HG03108 (cell line): ENCODE data around the gene FAM25C.
"Not testable (repeated sequence)": the region's sequence is repeated elsewhere in the genome, so short reads cannot be mapped to it uniquely, and the experiment has no call there.

Experiments
- ATAC-seq: cut with Tn5 transposase; IDR thresholded peaks from one replicate; pipeline ENCODE4 v1.9.1; 2021; ENCODE audit warnings: moderate library complexity; ENCODE audit not compliant: unreplicated experiment

FAM25C gene

GRCh38 chr10:47999691-48000090, at the start of gene FAM25C:
Gene FAM25C (minus strand): TSS chr10:47999791. CDS start chr10:47999765, 26 bp downstream.
- not testable (repeated sequence) for ATAC-seq

GRCh38 chr10:48044557-48044956, 45.0 kb upstream of the FAM25C start:
- ATAC-seq: not testable (repeated sequence)

GRCh38 chr10:48031390-48031789, 31.8 kb upstream of the FAM25C start:
- ATAC-seq: not testable (repeated sequence)

- ATAC-seq: not testable (repeated sequence)
Measured at GRCh38 chr10:48002306-48002705, 2.7 kb upstream of the FAM25C start.

- ATAC-seq: not testable (repeated sequence)
Measured at GRCh38 chr10:47994045-47994444, 5.5 kb downstream of the FAM25C start.

GRCh38 chr10:47992560-47992959, 7.0 kb downstream of the FAM25C start:
- not testable (repeated sequence) for ATAC-seq

- ATAC-seq: not testable (repeated sequence)
Measured at GRCh38 chr10:47991706-47992105, 7.9 kb downstream of the FAM25C start.

GRCh38 chr10:47990097-47990496, 9.5 kb downstream of the FAM25C start:
- ATAC-seq: not testable (repeated sequence)

GRCh38 chr10:47989542-47989950, 10.0 kb downstream of the FAM25C start:
- not testable (repeated sequence) for ATAC-seq

GRCh38 chr10:47988718-47989541, 10.7 kb downstream of the FAM25C start:
- not testable (repeated sequence) for ATAC-seq

GRCh38 chr10:47987952-47988351, 11.6 kb downstream of the FAM25C start:
- not testable (repeated sequence) for ATAC-seq

- ATAC-seq: not testable (repeated sequence)
Measured at GRCh38 chr10:47986413-47987230, 13.0 kb downstream of the FAM25C start.

- ATAC-seq: not testable (repeated sequence)
Measured at GRCh38 chr10:47975409-47975808, 24.2 kb downstream of the FAM25C start.

GRCh38 chr10:47973131-47973530, 26.5 kb downstream of the FAM25C start:
- ATAC-seq: not testable (repeated sequence)

GRCh38 chr10:47972077-47972476, 27.5 kb downstream of the FAM25C start:
- not testable (repeated sequence) for ATAC-seq

GRCh38 chr10:47971598-47971997, 28.0 kb downstream of the FAM25C start:
- ATAC-seq: not testable (repeated sequence)

GRCh38 chr10:47970047-47970446, 29.5 kb downstream of the FAM25C start:
- ATAC-seq: not testable (repeated sequence)

- ATAC-seq: not testable (repeated sequence)
Measured at GRCh38 chr10:47968988-47969387, 30.6 kb downstream of the FAM25C start.

GRCh38 chr10:47964280-47965063, 35.1 kb downstream of the FAM25C start:
- ATAC-seq: not testable (repeated sequence)

- ATAC-seq: not testable (repeated sequence)
Measured at GRCh38 chr10:47962785-47963184, 36.8 kb downstream of the FAM25C start.

GRCh38 chr10:47960699-47961098, 38.9 kb downstream of the FAM25C start:
- not testable (repeated sequence) for ATAC-seq
